SK-N-DZ (cell line): Measurements from ENCODE around the gene CHEK2.

ENCODE experiments used
- small RNA-seq, 2 experiments: library from RNA; depleted of rRNA; stranded (forward); fragments of <200 nt; gene quantifications; one replicate each; pipeline ENCODE3, GENCODE V24; 2014

The CHEK2 gene

Small RNA genes lying within 50 kb of the gene (small RNA-seq; reads per million reads assigned to genes)
- gene RN7SL162P = 0 reads per million in 2 experiments
